NCI-H2081 treated with DMSO at 0.1 percent for 48 hours (cell line): ENCODE data around the gene CDC16.
"Not testable (repeated sequence)": the region's sequence is repeated elsewhere in the genome, so short reads cannot be mapped to it uniquely, and the experiment has no call there.

Experiments
- DNase-seq: peaks from one replicate; lab custom pipeline; 2025; lab: John Stamatoyannopoulos, UW

Gene CDC16

DNA sequence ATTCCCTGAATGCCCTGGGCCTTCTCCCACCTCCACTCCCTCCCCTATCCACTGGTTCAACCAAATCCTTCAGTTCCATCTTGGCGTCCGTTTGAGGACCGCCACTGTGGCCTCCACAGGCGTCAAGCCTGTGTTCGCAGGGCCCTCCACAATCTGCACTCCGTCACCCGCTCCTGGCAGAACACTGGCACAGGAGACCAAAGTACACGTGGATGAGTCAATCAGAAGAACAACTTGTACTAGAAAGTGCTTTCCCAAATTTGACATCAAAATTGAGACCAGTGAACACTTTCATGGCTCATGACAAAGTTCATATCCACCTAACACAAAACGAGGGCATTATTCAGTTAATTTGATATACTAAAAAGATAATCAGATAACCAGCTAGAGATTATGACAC is 6.5 kb upstream of the CDC16 start:
- no peak for DNase-seq

DNA sequence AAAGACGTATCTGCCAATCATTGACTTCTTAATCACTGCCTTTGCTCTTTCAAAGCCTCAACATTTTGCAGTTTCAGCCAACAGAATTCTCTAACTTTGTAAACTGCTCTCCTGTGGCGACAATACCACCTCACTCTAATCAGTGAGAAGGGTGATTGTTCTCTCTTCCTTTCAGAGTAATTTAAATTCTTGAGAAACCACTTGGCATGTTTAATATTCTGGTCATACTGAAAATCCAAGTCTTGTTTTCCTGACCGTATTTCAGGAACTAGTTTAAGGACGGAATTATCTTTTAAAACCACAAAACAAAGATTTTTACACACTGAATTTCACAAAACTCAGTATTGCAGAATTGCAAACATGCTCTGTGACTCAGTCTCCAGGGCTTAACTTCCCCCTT is 5.2 kb upstream of the CDC16 start:
- no peak for DNase-seq

DNA sequence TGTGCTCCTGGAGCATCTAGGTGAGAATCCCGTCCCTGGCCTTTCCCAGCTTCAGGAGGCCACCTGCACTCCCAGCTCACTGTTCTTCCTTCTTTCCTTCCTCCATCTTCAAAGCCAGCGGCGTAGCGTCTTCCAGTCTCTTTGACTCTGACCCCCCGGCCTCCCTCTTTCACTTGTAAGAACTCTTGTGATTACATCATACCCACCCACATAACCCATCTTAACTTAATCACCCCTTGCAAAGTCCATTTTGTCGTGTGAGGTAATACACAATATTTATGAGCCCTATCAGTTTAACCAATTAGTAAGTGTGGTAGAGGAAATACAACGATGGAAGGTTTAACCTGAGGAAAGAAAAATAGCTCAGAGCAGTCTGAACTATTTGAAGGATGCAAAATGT is 4.6 kb upstream of the CDC16 start:
- DNase-seq: no peak

DNA sequence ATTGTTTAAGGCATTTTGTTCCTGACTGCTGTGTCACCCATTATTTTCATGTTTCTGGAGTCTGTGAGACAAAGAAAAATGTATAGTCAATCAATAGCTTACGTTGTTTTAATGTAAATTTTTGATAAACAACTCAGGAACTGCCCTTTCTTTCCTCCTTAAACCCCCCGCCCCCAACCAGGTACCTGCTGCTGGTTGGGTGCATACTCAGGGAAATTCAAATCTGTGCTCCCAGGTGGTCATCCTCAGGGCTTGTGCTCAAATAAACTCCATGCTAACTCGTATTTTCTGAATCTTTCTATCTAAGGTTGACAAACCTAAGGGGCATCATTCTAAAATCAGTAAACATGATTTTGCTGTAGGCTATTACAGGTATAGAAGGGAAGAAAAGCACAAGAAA is 4.1 kb upstream of the CDC16 start:
- no peak for DNase-seq

DNA sequence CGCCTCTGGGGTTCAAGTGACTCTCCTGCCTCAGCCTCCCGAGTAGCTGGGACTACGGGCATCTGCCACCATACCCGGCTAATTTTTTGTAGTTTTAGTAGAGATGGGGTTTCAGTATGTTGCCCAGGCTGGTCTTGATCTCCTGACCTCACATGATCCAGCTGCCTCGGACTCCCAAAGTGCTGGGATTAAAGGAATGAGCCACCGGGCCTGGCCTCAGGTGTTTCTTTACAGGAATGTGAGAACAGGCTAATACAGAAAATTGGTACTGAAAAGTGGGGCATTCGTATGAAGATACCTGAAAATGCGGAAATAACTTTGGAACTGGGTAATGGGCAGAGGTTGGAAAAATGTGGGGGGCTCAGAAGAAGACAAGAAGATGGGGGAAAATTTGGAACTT is 2.8 kb upstream of the CDC16 start:
- DNase-seq: no peak

DNA sequence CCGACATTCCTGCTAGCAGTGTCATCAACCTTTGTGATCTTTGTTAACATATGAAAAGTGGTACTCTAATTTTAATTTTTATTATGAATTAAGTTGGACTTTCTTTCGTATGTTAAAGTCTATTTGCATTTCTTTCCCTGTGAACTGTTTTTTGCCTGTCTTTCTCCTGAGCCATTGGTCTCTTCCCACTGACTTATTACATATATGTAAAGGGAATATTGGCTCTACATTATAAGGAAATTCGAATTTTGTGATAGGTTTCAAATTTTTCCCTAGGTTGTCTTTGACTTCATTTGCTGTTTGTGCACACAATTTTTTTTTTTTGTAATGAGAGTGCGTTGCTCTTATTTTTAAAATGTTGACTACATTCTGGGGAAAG is 442 bp upstream of the CDC16 start:
- DNase-seq: no peak

DNA sequence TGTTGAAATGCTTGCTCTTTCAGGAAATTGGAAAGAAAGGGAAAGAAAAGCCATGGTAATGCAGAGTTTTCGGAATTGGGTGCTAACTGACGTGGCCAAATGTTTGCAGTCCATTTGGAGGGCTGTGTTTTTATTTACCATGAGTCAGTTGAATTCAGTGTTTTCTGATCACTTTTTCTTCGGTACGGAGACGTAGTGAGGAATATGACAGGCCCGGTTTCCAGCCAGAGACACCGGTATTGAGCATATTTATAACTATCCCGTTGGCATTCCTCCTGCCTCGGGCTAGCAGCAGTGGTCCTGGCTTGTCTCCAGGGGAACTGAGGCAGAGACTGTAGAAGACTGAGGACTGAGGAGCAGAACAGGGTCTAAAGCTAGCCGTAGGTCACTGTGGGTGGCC is 1.0 kb downstream of the CDC16 start:
- DNase-seq: no peak

DNA sequence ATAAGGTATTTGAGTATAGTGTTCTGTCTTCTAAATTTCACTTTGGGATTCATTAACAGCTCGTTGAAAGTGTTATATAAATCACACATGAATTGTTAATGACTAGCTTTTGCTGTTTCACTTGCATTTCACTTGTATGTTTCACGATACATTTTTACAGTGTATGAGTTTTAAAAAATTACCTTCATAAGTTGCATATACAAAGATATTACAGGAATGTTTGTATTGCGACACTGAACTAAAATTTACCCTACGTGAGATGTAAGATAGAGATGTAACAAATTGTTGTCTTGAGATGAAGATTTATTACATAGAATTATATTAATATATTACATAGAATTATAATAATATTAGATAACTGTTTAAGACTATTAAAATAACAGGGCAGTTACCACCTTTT is 1.5 kb downstream of the CDC16 start:
- DNase-seq: no peak

DNA sequence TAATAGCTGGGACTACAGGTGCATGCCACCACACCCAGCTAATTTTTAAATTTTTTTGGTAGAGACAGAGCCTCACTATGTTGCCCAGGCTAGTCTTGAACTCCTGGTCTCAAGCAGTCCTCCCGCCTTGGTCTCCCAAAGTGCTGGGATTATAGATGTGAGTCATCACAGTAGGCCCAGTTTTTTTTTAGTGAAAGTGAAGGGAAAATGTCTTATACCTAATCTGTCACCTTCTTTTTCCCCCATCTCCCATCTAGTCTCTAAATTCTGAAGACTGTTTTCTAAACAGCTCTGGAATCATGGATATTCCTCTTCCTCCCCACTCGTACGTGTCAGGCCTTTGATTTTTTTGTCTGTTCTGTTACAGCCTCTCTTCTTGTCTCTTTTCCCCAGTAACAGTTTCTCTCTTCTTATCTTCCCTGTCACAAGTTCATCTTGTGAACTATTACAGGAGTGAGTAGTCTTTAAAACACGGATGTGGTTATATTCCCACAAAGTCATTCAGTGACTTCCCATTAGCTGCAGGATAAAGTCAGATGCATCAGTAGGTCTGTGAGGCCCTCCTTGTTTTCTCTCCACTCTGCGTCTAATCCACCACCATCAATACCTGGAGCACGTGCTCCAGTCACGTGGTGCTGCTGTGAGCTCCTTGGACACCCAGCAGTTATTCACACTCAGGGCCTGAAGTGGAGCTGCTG is 2.9 kb downstream of the CDC16 start:
- DNase-seq: no peak

DNA sequence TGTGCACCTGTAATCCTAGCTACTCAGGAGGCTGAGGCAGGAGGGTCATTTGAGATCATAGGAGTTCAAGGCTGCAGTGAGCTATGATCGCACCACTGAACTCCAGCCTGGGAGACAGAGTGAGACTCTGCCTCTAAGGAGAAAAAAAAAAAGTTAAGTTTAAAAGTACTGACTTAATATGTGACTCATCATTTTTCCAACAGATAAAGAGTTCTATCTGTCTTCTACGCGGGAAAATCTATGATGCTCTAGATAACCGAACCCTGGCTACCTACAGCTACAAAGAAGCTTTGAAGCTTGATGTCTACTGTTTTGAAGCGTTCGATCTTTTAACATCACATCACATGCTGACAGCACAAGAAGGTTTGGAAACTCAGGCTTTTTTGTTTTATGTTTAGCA is 7.2 kb downstream of the CDC16 start:
- no peak for DNase-seq

DNA sequence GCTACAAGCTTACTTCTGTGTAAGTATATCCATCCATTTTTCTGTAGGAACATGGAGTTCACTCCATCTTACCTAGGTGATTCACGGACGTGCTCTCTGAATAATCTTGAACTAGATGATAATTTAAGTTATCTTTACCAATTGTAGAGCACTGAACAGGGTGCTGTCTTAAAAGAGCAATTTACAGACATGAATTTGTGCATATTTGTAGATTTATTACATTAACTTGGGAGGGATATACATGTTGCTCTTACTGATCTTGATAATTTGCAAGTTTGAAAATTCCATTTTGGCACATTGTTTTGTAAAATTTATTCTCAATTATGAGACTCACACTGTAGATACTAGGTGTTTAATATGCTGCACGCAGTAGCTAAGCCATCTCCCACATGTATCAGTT is 9.3 kb downstream of the CDC16 start:
- no peak for DNase-seq

DNA sequence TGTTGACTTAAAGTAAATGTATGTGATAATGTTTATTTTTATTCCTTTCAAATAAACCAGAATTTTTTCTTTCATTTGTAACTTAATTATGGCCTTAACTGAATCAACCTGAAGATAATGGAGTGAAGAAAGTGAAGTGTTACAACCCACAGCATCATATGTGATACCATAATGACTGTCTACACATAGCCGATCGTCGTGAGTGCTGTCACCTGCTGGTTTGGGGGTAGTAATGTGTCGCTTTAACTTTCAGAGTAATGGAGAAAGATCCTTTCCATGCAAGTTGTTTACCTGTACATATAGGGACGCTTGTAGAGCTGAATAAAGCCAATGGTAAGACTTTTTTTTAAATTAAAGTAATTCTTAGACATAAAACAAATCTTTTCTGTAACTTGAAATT is 9.9 kb downstream of the CDC16 start:
- no peak for DNase-seq

DNA sequence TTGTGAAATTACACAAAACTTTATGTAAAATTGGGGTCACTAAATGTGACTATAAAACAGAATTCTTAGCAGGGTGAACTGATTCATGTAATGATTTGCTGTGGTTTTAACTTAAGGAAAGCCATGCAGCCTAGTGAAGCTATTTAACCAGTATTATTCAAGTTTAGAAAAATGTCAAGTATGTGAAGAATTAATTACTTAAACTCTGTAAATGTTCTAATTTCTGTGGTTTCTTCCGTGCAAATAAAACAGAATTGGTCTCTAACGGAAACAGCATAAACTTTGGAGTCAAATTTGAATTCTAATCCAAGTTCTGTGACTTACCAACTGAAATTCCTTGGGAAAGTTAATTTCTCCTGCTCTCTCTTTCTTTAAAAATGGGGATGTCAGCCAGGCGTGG is 13.3 kb downstream of the CDC16 start:
- no peak for DNase-seq

DNA sequence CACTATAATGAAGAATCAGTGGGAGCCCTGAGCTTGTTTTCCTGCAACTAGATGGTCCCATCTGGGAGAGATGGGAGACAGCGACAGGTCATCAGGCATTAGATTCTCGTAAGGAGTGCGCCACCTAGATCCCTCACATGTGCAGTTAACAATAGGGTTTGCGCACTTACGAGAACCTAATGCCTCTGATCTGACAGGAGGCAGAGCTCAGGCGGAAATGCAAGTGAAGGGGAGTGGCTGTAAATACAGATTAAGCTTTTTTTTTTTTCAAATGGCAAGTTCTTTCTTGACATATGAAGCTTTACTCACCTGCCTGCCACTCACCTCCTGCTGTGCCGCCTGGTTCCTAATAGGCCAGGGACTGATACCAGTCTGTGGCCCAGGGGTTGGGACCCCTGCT is 14.4 kb downstream of the CDC16 start:
- DNase-seq: no peak

DNA sequence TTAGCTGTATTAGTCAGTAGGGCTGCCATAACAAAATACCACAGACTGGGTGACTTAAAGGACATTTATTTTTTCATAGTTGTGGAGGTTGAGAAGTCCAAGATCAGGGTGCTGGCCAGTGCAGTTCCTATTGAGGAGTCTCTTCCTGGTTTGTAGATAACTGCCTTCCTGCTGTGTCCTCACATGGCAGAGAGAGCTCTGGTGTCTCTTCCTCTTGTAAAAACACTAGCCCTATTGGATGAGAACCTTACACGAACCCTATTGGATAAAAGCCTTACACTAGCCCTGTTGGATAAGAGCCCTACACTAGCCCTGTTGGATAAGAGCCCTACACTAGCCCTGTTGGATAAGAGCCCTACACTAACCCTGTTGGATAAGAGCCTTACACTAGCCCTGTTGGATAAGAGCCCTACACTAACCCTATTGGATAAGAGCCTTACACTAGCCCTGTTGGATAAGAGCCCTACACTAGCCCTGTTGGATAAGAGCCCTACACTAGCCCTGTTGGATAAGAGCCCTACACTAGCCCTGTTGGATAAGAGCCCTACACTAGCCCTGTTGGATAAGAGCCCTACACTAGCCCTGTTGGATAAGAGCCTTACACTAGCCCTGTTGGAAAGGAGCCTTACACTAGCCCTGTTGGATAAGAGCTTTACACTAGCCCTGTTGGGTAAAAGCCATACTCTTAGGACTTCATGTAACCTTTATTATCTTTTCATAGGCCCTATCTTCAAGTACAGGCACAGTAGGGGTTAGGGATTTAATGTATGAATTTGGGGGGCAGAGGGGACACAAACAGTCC is 17.1 kb downstream of the CDC16 start:
- DNase-seq: not testable (repeated sequence)

DNA sequence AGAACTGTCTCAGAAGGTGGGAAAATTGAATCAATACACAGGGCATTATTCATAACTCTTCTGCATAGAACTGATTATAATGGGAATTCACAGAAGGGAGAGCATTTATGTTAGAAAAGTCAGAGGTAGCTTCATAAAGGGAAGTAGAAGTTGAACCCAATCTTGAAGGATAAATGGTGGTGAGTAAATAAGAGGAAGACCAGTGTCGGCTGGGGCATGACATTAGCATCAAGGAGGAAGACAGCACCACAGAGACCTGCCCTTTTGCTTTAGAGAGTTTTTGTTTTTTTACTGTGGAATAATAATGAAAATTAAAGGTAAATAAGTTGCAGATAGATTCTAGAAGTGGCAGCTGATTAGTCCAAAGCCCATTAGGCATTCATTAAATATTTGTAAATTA is 21.9 kb downstream of the CDC16 start:
- DNase-seq: no peak

DNA sequence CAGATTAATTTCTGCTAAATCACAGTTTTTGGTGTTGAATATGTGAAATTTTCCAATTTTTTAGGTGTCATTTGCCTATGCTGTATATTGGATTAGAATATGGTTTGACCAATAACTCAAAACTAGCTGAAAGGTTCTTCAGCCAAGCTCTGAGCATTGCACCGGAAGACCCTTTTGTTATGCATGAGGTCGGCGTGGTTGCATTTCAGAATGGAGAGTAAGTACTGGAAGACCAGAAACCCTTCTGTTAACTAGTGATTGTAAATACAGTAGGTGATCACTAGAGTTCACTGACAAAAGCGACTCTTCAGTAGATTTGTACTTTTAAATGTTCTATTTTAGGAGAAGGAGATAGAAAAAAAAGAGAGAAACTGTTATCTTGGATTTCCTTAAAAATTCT is 22.3 kb downstream of the CDC16 start:
- DNase-seq: no peak

DNA sequence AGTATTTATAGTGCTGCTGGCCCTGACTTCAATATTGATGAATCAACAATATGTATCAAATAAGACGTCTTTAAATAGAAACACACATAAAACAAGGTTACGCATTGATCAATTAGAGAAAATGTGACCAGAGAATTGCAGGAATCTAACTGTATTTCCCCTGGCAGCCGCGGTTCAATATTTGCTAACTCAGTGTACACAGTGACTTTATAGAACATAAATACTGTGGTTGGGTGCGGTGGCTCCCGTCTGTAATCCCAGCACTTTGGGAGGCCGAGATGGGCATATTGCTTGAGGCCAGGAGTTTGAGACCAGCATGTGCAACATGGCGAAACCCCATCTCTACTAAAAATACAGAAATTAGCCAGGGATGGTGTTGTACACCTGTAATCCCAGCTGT is 23.9 kb downstream of the CDC16 start:
- peak; percentile 21 for DNase-seq

DNA sequence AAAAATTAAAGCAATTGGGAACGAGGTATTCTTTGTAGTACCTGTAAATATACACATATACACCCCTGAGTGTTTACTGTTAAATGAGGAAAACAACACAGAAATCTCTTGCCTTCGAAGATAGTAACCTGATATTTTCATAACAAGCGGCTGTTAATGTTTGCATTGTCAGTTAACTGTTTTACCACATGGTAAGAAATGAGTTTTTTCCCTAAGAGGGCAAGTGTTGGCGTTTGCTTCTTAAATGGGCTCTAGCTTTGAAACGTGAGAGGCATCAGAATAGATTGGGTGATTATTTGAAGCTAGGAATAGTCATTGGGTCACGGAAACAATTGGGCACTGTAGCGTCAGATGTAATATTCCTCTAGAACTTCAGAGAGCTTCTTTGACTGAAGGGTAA is 24.7 kb downstream of the CDC16 start:
- DNase-seq: no peak

DNA sequence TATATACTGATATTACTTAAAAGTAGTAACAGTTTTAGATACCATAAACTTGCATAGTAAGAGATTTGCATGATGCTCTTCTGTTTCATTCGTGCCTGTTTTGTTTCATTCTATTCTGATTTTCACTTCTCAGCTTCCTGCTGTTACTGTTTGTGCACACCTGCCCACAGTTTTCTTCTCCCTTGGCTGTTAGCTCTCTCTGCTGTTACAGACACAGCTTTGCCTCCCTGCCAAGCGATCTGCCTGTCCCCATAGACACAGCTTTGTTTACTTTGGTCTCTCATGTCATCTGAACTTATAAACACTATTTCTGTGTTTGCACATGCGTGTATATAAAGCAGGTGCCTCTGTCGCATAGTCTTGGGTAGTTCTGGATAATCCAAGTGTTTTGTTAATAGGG is 25.3 kb downstream of the CDC16 start:
- DNase-seq: peak; percentile 61

DNA sequence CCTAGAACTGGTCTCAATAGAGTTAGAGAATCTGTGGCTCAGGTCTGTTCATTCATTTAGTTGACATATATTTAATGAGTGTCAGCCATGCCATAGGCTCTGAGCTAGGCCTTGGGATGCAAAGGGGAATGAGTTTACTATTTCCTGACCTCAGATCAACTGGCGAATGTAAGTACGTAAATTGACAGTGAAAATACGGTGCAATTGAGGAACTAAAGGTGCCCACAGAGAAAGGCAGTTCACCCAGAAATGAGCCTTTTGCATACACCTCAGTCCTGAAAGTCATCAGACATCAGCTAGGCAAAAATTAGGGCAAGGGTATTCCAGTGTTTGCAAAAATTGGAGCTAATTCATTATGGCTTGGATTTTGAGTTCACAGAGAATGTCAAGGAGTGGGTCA is 26.1 kb downstream of the CDC16 start:
- DNase-seq: no peak

DNA sequence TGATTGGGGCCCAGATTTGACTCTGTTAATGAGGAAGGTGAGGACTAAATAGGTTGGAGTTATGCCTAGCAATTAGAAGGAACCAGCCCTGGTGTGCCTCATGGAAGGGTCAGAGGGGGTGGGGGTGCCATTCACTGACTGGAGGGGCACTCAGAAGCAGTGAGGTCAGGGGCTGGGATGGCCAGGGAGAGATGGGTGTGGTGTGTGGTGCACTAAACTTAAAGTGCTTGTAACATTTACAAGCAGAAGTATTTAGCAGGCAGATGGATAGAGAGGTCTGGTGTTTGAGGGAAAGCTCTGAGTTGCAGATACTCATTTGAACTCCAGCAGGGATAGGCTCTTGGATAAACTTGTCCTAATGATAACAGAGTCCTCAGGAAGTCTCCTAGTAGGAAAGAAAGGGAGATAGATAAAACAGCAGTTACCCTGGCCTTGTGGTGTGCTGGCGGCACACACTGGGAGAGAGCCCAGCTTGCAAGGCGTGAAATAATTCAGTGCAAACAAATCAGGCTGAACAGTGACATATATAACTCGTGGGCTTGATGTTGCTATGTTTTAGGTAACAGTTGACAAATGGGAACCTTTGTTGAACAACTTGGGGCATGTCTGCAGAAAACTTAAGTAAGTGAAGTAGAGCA is 26.8 kb downstream of the CDC16 start:
- DNase-seq: no peak

DNA sequence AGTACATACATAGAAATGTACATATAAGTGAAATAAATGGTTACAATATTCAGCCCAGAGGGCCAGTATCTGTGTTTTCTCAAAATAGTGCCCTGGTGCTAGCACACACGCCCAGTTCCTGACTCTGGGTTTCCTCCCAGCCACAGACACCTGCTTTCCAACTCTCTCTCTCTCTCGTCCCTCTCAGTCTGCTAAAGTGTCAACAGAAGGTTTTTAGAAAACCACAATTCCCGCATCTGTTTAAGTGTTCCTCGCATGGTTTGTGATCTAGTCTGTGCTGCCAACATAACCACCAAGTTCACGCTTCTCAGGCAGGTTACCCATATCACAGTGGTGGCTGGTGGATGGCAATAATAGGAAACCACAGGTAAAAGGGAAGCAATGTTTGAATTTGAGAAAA is 28.9 kb downstream of the CDC16 start:
- no peak for DNase-seq
